HepG2 (cell line): Measurements from ENCODE around the gene SSH3. TPM values are rescaled to one million over a fixed set of nuclear protein-coding genes. Genes with fewer than 3 reads are reported as not detected.

Experiments
- CREB1 ChIP-seq, 2 experiments: fragments of 450-650 bp in 1 of 2; IDR thresholded peaks; 2 replicates each; pipeline ENCODE4 v1.6.1; 2016 to 2017; ENCODE audit warnings: control low read depth in 1 of 2, mild to moderate bottlenecking in 1 of 2, missing compliant biosample characterization in 1 of 2, missing genetic modification characterization in 1 of 2
- ERF ChIP-seq: IDR thresholded peaks from 2 replicates; pipeline ENCODE4 v1.6.1; 2018; ENCODE audit warnings: missing biosample characterization, missing genetic modification reagents
- POLR2A ChIP-seq, 2 experiments: IDR thresholded peaks; 2 replicates each; pipeline ENCODE4 v1.6.1; 2011; ENCODE audit warnings: low read depth in 2 of 2, low read length in 2 of 2, mild to moderate bottlenecking in 1 of 2, moderate library complexity in 1 of 2; ENCODE audit not compliant: insufficient read depth in 1 of 2
- polyA plus RNA-seq, 8 experiments: library from polyadenylated mRNA; depleted of rRNA in 3 of 8; stranded (reverse) in 7 of 8; unstranded in 1 of 8; fragments of >200 nt; fragmentation: Illumina TruSeq in 4 of 8; extraction: Trizol in 4 of 8; gene quantifications; 2 replicates each; pipeline versions ENCODE4 v1.2.1 to v1.2.3, GENCODE V29; 2011 to 2016; ENCODE audit warnings: low read depth in 4 of 8, missing spikeins in 1 of 8, mixed read lengths in 1 of 8; ENCODE audit not compliant: insufficient read depth in 1 of 8
- total RNA-seq, 5 experiments: library from RNA; depleted of rRNA; stranded (reverse); fragments of >200 nt; fragmentation: Illumina TruSeq; extraction: Trizol; gene quantifications; 2 replicates each; pipeline ENCODE4 v1.2.3, GENCODE V29; 2016; ENCODE audit warnings: low read depth in 1 of 5
- TF ChIP-seq, protein P1 (sequence below): sonication (generic); formaldehyde crosslinking; IDR thresholded peaks from 2 replicates; pipeline ENCODE4 v1.4.0; 2020; ENCODE audit warnings: missing genetic modification reagents, mild to moderate bottlenecking, borderline replicate concordance
- TF ChIP-seq, protein P2 (sequence below), 2 experiments: fragments of 450-650 bp in 1 of 2; sonication (generic) in 1 of 2; formaldehyde crosslinking in 1 of 2; IDR thresholded peaks; 2 replicates each; pipeline versions ENCODE4 v1.6.1 to v1.8.0; 2016 to 2022; ENCODE audit warnings: antibody characterized with exemption in 1 of 2, mild to moderate bottlenecking in 1 of 2, missing genetic modification reagents in 1 of 2
- TF ChIP-seq, protein P3 (sequence below): sonication (generic); formaldehyde crosslinking; IDR thresholded peaks from 2 replicates; pipeline ENCODE4 v1.5.1; 2020; ENCODE audit warnings: mild to moderate bottlenecking, missing genetic modification reagents, moderate library complexity
- TF ChIP-seq, protein P4 (sequence below): sonication (generic); formaldehyde crosslinking; IDR thresholded peaks from 2 replicates; pipeline ENCODE4 v1.4.0; 2020; ENCODE audit warnings: mild to moderate bottlenecking, missing genetic modification reagents

Gene SSH3
- total and polyA plus RNA-seq, 2 of the 13 experiments (the other 11 are each of a cell fraction or from before 2014, with no cell fraction given): 12.4 to 18.8 TPM

DNA sequence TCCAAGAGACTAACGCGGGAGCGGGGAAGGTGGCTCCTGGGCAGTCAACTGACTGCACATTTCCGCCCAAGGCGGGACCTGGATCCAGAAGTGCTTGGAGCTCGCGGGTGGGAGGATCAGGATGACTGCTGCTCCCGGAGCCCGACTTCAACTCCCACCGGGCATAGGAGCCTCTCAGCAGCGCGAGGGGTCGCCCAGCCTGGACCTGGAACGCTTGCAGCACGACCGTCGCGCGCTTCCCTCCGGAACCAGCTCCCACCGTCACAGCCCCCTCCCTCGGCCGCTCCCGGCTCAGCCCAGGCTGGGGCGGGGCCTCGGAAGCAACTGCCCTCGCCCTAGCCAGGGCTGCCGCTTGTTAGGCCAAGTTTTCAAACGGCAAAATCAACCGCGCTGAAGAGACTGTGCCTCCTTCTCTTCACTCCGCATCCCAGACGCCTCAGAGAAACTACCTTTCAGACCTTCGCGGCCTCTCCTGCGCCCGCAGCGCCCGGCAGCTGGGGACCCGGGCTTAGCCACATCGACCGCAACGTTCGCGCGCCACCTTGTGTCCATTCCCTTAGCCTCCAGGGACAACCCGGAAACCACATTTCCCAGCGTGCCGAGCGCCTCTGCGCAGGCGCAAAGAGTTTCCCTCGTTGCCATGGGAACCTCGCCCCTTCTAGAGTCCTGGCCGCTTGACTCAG, 14.0 kb downstream of the SSH3 start (continued):
- TF ChIP-seq, protein P1, sequence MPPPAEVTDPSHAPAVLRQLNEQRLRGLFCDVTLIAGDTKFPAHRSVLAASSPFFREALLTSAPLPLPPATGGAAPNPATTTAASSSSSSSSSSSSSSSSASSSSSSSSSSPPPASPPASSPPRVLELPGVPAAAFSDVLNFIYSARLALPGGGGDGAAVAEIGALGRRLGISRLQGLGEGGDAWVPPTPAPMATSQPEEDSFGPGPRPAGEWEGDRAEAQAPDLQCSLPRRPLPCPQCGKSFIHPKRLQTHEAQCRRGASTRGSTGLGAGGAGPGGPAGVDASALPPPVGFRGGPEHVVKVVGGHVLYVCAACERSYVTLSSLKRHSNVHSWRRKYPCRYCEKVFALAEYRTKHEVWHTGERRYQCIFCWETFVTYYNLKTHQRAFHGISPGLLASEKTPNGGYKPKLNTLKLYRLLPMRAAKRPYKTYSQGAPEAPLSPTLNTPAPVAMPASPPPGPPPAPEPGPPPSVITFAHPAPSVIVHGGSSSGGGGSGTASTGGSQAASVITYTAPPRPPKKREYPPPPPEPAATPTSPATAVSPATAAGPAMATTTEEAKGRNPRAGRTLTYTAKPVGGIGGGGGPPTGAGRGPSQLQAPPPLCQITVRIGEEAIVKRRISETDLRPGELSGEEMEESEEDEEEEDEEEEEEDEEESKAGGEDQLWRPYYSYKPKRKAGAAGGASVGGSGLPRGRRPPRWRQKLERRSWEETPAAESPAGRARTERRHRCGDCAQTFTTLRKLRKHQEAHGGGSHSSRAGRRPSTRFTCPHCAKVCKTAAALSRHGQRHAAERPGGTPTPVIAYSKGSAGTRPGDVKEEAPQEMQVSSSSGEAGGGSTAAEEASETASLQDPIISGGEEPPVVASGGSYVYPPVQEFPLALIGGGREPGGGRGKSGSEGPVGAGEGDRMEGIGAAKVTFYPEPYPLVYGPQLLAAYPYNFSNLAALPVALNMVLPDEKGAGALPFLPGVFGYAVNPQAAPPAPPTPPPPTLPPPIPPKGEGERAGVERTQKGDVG (CRISPR knock-in tag): no peak
- TF ChIP-seq, protein P2, sequence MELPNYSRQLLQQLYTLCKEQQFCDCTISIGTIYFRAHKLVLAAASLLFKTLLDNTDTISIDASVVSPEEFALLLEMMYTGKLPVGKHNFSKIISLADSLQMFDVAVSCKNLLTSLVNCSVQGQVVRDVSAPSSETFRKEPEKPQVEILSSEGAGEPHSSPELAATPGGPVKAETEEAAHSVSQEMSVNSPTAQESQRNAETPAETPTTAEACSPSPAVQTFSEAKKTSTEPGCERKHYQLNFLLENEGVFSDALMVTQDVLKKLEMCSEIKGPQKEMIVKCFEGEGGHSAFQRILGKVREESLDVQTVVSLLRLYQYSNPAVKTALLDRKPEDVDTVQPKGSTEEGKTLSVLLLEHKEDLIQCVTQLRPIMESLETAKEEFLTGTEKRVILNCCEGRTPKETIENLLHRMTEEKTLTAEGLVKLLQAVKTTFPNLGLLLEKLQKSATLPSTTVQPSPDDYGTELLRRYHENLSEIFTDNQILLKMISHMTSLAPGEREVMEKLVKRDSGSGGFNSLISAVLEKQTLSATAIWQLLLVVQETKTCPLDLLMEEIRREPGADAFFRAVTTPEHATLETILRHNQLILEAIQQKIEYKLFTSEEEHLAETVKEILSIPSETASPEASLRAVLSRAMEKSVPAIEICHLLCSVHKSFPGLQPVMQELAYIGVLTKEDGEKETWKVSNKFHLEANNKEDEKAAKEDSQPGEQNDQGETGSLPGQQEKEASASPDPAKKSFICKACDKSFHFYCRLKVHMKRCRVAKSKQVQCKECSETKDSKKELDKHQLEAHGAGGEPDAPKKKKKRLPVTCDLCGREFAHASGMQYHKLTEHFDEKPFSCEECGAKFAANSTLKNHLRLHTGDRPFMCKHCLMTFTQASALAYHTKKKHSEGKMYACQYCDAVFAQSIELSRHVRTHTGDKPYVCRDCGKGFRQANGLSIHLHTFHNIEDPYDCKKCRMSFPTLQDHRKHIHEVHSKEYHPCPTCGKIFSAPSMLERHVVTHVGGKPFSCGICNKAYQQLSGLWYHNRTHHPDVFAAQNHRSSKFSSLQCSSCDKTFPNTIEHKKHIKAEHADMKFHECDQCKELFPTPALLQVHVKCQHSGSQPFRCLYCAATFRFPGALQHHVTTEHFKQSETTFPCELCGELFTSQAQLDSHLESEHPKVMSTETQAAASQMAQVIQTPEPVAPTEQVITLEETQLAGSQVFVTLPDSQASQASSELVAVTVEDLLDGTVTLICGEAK (IDR thresholded peaks at IDR 0.05): no peak
- TF ChIP-seq, protein P2 (CRISPR knock-in tag; IDR thresholded peaks at IDR 0.05): peak; percentile 43; the same call in 1 of the 2 replicates
- peak; percentile 48 to 95; a peak in 2 of 4 replicates for TF ChIP-seq POLR2A (IDR thresholded peaks at IDR 0.05; ENCODE audit: insufficient read depth in 1 of 2, low read depth in 2 of 2, low read length in 2 of 2)
- TF ChIP-seq, protein P3, sequence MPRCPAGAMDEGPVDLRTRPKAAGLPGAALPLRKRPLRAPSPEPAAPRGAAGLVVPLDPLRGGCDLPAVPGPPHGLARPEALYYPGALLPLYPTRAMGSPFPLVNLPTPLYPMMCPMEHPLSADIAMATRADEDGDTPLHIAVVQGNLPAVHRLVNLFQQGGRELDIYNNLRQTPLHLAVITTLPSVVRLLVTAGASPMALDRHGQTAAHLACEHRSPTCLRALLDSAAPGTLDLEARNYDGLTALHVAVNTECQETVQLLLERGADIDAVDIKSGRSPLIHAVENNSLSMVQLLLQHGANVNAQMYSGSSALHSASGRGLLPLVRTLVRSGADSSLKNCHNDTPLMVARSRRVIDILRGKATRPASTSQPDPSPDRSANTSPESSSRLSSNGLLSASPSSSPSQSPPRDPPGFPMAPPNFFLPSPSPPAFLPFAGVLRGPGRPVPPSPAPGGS (CRISPR knock-in tag): 0 out of 2 replicates have a peak, but pooled peaks have one; percentile 71
- peak; percentile 75; the same call in 1 of the 2 replicates for TF ChIP-seq ERF (CRISPR knock-in tag)
- TF ChIP-seq, protein P4, sequence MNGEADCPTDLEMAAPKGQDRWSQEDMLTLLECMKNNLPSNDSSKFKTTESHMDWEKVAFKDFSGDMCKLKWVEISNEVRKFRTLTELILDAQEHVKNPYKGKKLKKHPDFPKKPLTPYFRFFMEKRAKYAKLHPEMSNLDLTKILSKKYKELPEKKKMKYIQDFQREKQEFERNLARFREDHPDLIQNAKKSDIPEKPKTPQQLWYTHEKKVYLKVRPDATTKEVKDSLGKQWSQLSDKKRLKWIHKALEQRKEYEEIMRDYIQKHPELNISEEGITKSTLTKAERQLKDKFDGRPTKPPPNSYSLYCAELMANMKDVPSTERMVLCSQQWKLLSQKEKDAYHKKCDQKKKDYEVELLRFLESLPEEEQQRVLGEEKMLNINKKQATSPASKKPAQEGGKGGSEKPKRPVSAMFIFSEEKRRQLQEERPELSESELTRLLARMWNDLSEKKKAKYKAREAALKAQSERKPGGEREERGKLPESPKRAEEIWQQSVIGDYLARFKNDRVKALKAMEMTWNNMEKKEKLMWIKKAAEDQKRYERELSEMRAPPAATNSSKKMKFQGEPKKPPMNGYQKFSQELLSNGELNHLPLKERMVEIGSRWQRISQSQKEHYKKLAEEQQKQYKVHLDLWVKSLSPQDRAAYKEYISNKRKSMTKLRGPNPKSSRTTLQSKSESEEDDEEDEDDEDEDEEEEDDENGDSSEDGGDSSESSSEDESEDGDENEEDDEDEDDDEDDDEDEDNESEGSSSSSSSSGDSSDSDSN (CRISPR knock-in tag): peak; percentile 81
- TF ChIP-seq CREB1 (IDR thresholded peaks at IDR 0.05): no peak
- TF ChIP-seq CREB1 (CRISPR knock-in tag; IDR thresholded peaks at IDR 0.05): 0 out of 2 replicates have a peak, but pooled peaks have one; percentile 22
